ENCODE data around the gene ANKS1A.

DNA sequence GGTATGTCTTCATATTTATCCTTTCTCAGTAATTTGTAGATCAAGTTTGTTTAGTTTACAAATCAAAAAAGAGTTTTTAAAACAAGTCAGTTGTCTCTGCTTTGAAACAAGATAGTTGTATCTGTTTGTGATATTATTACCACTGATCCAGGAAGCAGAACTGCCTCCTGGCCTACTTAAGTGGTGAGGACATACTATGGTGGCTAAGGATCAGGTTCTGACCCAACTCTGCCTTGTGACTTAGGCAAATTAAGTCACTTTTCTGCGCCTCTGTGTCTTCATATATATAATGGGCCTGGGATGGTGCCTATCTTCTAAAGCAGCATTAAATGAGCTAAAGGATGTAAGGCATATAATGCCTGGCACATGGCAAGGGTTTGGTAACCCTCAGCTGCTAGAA is 8.7 kb downstream of the ANKS1A start:
- TF ChIP-seq EZH2phosphoT487 (IDR thresholded peaks at IDR 0.05) (no peak), EZH2 (IDR thresholded peaks at IDR 0.05) (no peak)

All from neural progenitor cell (in vitro differentiated cells).